SU-DHL-6 (cell line): ENCODE measurements around the gene TTBK2.

Experiments used
- CTCF ChIP-seq: fragments of 200-600 bp; sonication (generic); IDR thresholded peaks from one replicate; pipeline ENCODE4 v1.5.1; 2017; ENCODE audit warnings: antibody characterized with exemption, mild to moderate bottlenecking, low read length, moderate library complexity; ENCODE audit not compliant: insufficient read depth, poor library complexity, severe bottlenecking
- EZH2phosphoT487 ChIP-seq: fragments of 200-600 bp; sonication (generic), shearing (Covaris generic); conservative IDR thresholded peaks from 2 replicates; pipeline ENCODE4 v1.6.1; 2018; ENCODE audit warnings: mild to moderate bottlenecking, antibody characterized with exemption, low read length, moderate library complexity, mixed read lengths

GRCh38 chr15:42937143-42937542 lies 16.6 kb upstream of the TTBK2 start:
- TF ChIP-seq CTCF = no peak
- TF ChIP-seq EZH2phosphoT487 = no peak
